ENCODE measurements around the gene BNIP5.

- TF ChIP-seq POLR2A (IDR thresholded peaks at IDR 0.05; ENCODE audit: extremely low read depth, insufficient read length), result no peak
- TF ChIP-seq CTCF (IDR thresholded peaks at IDR 0.05; ENCODE audit: low read depth, low read length), result no peak
- no peak for TF ChIP-seq MYC (IDR thresholded peaks at IDR 0.05; ENCODE audit: low read depth, low read length)
Measured at GRCh38 chr6:36357872-36358225, 21.2 kb upstream of the BNIP5 start.
